Measurements from ENCODE around the gene DHRS13. TPM values are rescaled to one million over a fixed set of nuclear protein-coding genes. Genes with fewer than 3 reads are reported as not detected.

Gene DHRS13
- total RNA-seq, 1 donor from 2014 or later: 16.5 TPM

GRCh38 chr17:28865946-28866752 is 36.7 kb downstream of the DHRS13 start:
- Histone ChIP-seq H3K27ac (no peak overlapping the region), H3K36me3 (peaks cover 3% of the 10 kb centered on the region in 2 donors), H3K27me3 (no peaks in the 10 kb centered on the region), H3K4me1 (no peaks in the 10 kb centered on the region), H3K4me3 (no peak overlapping the region), H3K9me3 (no peaks in the 10 kb centered on the region)
- TF ChIP-seq CTCF (IDR thresholded peaks at IDR 0.05): no peak
- DNase-seq (ENCODE audit: low spot score in 2 of 2): no peak
- intact Hi-C loops (cut with DNase I): no loop called here

GRCh38 chr17:28864991-28865849 is 37.7 kb downstream of the DHRS13 start:
- intact Hi-C loops (cut with DNase I): no loop called here
- H3K27ac ChIP-seq: no peak overlapping the region
- no peaks in the 10 kb centered on the region for H3K4me1 ChIP-seq
- DNase-seq (ENCODE audit: low spot score in 2 of 2): no peak
- no peaks in the 10 kb centered on the region for H3K27me3 ChIP-seq
- H3K4me3 ChIP-seq: no peak overlapping the region
- H3K36me3 ChIP-seq: peaks cover 11 to 12% of the 10 kb centered on the region in 2 donors
- no peaks in the 10 kb centered on the region for H3K9me3 ChIP-seq
- no peak for TF ChIP-seq CTCF (IDR thresholded peaks at IDR 0.05)

- no peaks in the 10 kb centered on the region for H3K27me3 ChIP-seq
- H3K27ac ChIP-seq: no peak overlapping the region
- no peak for DNase-seq (ENCODE audit: low spot score in 2 of 2)
- intact Hi-C loops (cut with DNase I): no loop called here
- H3K4me3 ChIP-seq: no peak overlapping the region
- no peaks in the 10 kb centered on the region for H3K9me3 ChIP-seq
- TF ChIP-seq CTCF (IDR thresholded peaks at IDR 0.05): no peak
- H3K36me3 ChIP-seq: peaks cover 23 to 24% of the 10 kb centered on the region in 2 donors
- H3K4me1 ChIP-seq: no peaks in the 10 kb centered on the region
Measured at GRCh38 chr17:28863953-28864352, 38.9 kb downstream of the DHRS13 start.

GRCh38 chr17:28862561-28862960 is 40.3 kb downstream of the DHRS13 start:
- intact Hi-C loops (cut with DNase I): no loop called here
- H3K27me3 ChIP-seq: no peaks in the 10 kb centered on the region
- H3K4me3 ChIP-seq: no peak overlapping the region
- H3K36me3 ChIP-seq: peaks cover 36 to 38% of the 10 kb centered on the region in 2 donors
- DNase-seq (ENCODE audit: low spot score in 2 of 2): no peak
- H3K4me1 ChIP-seq: no peaks in the 10 kb centered on the region
- H3K27ac ChIP-seq: no peak overlapping the region
- no peaks in the 10 kb centered on the region for H3K9me3 ChIP-seq
- TF ChIP-seq CTCF (IDR thresholded peaks at IDR 0.05): no peak

- H3K36me3 ChIP-seq: peaks cover 40 to 44% of the 10 kb centered on the region in 2 donors
- intact Hi-C loops (cut with DNase I): no loop called here
Measured at GRCh38 chr17:28861393-28862203, 41.3 kb downstream of the DHRS13 start.

More at GRCh38 chr17:28861393-28862203, 41.3 kb downstream of the DHRS13 start:
- H3K4me3 ChIP-seq: no peak overlapping the region
- H3K9me3 ChIP-seq: no peaks in the 10 kb centered on the region
- DNase-seq (ENCODE audit: low spot score in 2 of 2): no peak
- TF ChIP-seq CTCF (IDR thresholded peaks at IDR 0.05): no peak
- H3K4me1 ChIP-seq: no peaks in the 10 kb centered on the region
- no peak overlapping the region for H3K27ac ChIP-seq
- H3K27me3 ChIP-seq: no peaks in the 10 kb centered on the region
